RCC 7860 (cell line): ENCODE data around the gene SHISAL2A.

Experiments
- DNase-seq: peaks from one replicate; pipeline ENCODE4 v3.0.0-alpha.2; 2015; ENCODE audit warnings: low spot score
- FAIRE-seq: peaks from 2 replicates; lab custom pipeline; 2012; peaks lifted over from hg19 to GRCh38; lab: Jason Lieb, UNC

SHISAL2A gene

DNA sequence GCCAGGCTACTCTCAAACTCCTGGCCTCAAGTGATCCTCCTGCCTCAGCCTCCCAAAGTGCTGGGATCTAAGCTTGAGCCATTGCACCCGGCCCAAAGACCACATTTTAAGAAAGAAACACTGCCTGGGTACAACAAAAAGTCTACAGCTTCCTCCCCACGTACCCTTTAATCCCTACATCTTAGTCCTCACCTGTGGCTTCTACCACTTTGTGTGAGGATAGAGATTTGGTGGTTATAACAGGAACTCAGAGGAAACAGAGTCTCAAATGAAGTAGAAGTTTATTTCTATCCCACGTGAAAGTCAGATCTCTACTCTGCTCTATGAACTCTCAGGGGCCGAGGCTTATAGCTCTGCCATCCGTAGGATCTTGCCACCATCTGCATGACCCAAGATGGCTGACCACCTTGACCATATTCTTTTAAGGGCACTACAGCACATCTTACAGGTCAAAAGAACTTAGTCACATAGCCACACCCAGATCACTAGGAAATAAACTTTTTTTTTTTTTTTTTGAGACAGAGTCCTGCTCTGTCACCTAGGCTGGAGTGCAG is 17.4 kb upstream of the SHISAL2A start:
- DNase-seq (no peak), FAIRE-seq (no peak)

DNA sequence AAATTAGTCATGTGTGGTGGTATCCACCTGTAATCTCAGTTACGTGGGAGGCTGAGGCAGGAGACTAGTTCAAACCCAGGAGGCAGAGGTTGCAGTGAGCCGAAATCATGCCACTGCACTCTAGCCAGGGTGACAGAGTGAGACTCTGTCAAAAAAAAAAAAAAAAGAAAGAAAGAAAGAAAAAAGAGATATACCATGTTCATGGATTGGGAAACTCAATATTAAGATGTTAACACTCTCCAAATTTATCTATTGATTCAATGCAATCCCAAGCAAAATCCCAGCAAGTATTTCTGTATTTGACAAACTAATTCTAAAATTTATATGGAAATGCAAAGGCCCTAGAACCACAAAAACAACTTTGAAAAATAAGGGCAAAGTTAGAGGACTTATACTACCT is 11.0 kb upstream of the SHISAL2A start:
- no peak for FAIRE-seq
- DNase-seq, result no peak

DNA sequence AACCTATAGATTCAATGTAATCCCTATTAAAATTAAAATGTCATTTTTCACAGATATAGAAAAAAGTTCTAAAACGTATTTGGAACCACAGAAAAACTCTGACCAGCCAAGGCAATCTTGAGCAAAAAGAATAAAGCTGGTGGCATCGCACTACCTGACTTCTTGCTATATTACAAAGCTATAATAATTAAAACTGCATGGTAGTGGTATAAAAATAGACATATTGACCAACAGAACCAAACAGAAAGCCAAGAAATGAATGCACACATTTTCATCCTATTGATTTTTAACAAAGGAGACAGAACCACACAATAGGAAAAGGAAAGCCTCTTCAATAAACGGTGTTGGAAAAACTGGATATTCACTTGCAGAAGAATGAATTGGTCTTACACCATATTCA is 9.2 kb upstream of the SHISAL2A start:
- FAIRE-seq (no peak), DNase-seq (no peak)

DNA sequence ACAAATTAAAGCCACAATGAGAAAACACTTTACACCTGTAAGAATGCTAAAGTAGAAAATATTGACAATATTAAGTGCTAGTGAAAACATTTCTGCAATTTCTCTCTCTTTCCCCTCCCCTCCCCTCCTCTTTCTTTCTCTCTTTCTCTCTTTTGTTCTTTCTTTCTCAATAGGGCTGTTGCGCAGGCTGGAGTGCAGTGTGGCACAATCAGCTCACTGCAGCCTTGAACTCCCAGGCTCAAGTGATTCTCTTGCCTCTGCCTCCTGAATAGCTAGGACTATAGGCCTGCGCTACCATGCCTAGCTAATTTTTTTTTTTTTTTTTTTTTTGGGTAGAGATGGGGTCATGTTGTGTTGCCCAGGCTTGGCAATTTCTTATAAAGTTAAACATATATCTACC is 5.9 kb upstream of the SHISAL2A start:
- no peak for FAIRE-seq
- no peak for DNase-seq

DNA sequence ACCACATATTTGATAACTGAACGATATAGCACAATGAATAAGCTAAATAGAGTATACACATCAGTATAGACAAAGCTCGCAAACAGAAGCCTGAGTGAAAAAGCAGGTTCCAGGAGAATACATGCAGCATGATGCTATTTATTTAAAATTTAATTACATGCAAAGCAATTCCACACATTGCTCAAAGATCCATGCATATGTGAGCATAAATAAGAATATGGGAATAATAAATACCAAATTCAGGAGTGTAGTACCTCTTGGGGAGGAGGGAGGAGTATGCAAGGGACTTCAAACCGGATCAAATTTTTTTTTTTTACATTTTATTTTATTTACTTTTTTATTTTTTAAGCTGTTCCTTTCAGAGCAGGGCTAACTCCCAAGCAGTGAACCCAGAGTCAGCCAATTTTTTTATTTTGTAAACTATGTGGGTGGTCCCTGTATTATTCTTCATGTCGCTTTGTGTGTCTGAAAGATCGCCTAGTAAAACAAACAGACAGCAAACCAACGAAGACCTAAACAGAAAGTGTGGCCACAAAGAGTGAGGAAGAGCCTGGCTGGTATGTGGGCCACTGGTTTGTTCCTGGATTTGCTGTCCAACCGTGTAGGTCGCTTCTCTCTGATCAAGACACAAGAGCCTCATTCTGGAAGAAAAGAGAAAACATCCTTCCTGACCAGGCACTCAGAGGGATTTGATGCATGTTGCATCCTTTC is 4.2 kb upstream of the SHISAL2A start:
- no peak for FAIRE-seq
- no peak for DNase-seq

DNA sequence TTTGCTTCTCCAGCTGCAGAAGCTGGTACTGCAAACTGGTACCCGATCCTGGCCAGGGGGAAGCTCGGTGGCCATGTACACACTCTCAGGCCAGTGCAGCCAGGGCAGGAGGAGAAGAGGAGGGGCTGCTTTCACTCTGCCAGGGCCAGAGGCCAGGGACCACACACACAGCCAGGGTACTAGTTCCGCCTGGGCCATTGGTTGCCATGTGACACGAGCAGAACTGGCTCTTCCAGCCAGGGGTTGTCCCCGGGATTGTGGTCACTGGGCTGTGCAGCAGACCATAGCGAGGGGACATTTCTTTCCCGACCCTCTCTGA is 3.7 kb upstream of the SHISAL2A start:
- DNase-seq, result peak; percentile 39
- no peak for FAIRE-seq

DNA sequence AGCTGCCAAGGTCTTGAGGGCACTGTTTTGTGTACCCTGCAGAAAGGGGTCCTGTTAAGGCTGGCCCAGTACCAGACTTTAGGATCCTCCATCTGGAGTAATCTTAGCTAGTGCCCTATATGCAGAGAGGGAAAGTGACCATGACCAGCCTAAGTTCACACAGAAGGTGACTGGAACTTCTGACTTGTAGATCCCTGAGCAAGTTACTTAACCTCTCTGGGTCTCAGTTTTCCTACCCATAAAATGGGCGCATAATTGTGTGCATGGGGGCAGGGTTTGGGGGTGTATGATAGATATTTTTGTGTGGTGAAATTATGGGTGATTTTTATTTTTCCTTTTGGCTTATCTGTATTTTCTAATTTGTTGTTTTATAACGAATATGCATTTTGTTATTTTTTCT is 3.3 kb upstream of the SHISAL2A start:
- DNase-seq (no peak), FAIRE-seq (no peak)

DNA sequence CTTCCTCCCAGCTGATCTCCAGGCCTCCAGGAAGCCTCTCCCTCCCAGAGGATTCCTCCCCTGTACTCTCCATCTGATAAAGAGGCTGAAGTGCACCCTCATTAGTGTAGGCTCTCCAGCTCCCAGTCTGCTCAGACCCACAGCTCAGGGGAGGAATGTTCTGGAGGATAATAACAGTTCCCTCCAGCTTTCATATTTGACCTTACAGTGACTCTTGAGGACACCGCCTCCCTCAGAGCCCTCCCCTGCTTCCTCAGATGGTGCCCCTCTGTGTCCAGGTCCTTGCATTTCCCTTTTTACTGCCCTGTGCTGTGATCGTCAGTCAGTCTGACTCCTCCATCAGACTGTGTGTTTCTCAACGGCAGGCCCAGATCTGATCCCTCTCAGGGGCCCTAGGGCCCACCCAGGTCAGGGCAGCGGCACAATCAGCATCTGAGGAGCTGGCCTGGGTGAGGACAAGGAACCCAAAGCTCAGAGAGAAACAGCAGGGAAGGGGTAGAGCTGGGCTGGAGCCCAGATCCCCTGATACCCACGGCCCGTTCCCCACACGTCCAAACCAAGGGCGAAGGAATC is 1.1 kb upstream of the SHISAL2A start:
- no peak for FAIRE-seq
- DNase-seq, result no peak

DNA sequence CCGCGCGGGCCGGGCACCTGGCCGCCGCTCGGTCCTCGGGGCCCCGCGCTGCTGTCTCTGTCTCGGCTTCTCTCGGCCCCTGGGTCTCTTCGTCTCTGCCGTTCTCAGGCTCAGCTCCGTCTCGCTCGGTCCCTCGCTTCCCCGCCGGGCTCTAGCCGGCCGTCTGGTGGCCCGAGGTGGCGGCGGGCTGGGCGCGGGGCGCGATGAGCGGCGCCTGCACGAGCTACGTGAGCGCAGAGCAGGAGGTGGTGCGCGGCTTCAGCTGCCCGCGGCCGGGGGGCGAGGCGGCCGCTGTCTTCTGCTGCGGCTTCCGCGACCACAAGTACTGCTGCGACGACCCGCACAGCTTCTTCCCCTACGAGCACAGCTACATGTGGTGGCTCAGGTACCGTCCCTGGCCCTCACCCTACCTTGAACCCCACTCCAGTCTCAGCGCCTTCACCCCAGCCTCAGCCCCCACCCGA is 355 bp downstream of the SHISAL2A start:
- DNase-seq, result no peak

DNA sequence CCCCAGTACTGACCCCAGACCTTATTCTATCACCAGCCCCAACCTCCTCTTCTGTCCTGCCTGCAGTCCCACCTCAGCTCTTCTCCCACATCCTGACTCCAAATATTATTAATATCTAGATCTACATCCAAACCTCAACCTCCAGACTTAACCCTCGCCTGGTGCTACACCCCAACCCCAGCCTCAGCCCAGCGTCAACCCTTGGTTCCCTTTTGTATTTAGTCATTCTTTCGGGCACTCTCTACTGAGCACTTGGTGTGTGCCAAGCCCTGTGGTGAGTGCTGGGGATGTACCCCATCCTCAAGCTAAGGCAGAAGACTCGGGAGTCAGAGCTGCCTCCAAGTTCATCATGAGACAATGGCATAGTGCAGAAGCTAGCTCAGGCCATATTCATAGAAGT is 1.1 kb downstream of the SHISAL2A start:
- FAIRE-seq (no peak), DNase-seq (no peak)

More for the DNA sequence above, 355 bp downstream of the SHISAL2A start:
- no peak for FAIRE-seq

DNA sequence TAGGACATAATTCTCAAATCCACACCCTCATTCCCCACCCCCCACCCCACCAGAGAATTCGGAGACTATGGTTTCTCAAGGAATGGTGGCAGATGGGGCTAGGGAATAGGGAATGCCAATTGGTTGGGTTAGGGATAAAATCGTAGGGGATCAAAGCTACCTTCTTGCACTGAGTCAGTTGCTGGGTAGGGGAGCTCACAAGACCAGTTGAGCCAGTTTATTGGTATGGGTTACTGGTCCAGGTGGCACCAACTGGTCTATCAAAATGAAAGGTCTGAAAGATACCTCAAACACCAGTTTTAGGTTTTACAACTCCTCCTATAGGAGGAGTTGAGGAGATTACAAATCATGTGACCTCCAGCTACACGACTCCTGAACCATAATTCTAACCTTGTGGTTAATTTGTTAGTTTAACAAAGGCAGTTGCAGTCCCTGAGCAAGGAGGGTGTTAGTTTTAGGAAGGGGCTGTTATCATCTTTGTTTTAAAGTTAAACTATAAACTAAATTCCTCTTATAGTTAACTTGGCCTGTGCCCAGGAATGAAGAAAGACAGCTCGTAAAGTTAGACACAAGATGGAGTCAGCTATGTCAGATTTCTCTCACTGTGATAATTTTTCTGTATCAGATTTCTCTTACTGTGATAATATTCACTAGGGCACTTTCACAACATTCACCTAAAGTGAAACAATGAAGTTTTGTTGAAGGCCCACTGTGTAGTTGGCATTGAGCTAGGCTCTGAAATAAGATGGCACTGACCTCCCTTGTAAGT is 2.5 kb downstream of the SHISAL2A start:
- FAIRE-seq, result no peak
- no peak for DNase-seq

DNA sequence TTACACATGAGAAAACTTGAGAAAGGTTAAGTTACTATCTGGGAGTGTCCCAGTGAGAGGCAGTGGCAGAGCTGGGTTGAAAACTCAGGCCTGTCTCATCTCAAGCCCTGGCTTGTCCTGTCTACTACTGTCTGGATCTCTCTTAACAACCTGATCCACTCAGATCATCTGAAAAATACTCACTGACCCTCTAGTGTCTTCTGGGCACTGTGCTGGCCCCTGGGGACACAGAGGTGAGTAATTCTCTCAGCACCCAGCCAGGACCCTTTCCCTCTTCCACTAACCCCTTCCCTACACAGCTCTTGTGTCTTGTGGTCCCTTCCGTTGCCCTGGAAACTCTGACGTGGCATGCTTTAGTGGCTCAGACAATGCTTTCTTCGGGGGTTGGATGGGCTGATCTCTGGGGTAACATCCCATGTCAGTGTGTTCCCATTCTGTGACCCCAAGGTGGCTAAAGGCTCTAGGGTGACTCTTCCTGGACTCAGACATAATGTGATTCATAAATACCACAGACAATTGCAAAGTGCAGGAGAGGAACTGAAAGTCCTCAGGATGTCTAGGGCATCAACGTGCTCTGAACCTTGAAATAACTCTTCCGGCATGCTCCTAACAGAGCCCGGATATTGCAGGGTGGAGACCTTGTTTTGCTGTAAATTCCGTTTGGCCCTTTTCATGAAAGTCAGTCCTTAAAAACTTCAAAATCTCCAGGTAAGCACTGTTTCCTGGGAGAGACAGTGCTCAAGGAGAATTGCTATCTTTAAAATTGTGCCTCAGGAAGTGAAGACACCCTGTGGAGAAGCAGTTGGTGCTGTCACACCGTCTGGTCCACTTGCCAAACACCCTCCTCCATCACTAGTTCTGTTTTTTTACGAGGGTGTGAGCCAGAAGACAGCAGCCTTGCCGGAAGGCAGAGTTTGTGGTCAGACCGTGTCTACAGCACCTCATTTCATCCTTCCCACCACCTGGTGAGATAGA is 4.0 kb downstream of the SHISAL2A start:
- no peak for FAIRE-seq
- no peak for DNase-seq

DNA sequence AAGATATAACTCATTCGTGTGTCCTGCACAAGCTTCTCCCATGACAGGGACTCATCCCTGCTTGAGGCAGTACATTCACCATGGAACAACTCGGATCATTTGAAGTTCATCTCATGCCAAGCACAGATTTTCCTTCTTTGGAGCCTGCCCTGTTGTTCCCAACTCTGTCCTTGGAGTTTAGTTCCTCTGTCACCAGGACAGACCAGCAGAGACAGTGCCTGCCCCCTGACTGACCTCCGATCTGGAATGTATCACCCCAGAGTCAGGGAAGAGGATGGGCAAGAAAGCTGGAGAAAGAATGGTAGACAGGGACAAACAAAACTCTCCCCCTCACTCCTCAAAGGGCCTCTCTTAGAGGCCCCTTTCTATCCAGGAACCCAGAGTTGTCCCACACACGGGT is 5.0 kb downstream of the SHISAL2A start:
- FAIRE-seq (no peak), DNase-seq (no peak)

DNA sequence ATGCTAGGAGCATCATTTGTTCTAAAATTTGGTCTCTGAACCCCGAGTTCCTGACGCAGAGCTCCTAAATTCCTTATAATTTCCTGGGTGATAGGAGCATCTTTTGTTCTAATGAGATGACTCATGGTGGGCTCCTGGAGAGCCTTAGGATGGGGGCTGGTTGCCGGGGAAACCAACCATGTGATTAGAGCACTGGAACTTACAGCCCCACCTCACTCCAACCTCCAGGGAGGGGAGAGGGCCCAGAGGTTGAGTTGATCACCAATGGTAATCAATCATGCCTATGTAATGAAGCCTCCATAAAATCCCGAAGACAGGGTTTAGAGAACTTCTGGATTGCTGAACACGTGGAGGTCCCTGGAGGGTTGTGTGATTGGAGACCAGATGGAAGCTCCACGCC is 7.7 kb downstream of the SHISAL2A start:
- DNase-seq (no peak), FAIRE-seq (no peak)

DNA sequence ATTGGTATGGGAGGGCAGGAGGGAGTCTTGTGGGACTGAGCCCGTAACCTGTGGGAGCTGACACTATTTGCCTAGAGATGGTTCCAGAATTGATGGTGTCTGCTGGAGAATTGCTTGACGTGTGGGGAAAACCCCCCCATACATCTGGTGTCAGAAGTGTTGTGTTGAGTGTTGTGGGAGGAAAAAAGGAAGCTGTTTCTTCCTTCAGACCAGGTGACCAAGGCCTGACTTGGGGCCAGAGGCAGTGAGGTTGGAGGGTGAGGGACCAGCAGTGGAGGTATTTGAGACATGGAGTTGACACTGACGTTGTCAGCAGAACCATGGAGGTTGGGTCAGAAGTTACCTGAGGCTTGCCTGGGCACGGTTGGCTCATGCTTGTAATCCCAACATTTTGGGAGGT is 8.3 kb downstream of the SHISAL2A start:
- FAIRE-seq (no peak), DNase-seq (no peak)

DNA sequence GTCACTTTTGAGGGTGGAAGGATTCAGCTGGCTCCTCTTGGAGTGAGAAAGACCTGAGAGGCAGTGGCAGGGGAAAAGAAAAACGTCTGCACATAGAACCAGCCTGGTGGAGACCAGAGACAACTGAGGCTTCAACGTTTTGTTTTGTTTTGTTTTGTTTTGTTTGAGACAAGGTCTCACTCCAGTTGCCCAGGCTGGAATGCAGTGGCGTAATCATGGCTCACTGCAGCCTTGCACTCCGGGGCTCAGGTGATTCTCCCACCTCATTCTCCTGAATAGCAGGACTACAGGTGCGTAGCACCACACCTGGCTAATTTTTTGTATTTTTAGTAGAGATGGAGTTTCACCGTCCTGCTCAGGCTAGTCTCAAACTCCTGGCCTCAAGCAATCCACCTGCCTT is 12.3 kb downstream of the SHISAL2A start:
- FAIRE-seq (no peak), DNase-seq (no peak)

DNA sequence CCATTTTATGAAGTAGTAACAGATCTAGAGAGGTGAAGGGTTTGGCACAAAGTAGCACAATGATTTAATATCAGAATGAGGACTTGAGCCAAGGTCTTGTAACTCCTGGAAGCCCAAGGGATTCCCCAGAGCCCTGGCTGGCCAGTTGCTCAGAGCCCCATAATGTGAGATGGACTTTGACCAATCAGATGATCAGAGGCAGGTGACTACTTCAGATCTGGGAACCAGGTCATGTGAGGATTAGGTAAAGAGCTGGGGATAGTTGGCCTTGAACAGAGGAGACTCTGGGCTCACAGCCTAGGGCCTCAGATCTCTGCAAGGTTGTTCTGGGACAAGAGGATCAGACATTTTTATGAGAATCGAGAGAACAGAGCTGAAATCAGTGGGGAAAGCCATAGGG is 18.9 kb downstream of the SHISAL2A start:
- no peak for DNase-seq
- FAIRE-seq, result no peak

DNA sequence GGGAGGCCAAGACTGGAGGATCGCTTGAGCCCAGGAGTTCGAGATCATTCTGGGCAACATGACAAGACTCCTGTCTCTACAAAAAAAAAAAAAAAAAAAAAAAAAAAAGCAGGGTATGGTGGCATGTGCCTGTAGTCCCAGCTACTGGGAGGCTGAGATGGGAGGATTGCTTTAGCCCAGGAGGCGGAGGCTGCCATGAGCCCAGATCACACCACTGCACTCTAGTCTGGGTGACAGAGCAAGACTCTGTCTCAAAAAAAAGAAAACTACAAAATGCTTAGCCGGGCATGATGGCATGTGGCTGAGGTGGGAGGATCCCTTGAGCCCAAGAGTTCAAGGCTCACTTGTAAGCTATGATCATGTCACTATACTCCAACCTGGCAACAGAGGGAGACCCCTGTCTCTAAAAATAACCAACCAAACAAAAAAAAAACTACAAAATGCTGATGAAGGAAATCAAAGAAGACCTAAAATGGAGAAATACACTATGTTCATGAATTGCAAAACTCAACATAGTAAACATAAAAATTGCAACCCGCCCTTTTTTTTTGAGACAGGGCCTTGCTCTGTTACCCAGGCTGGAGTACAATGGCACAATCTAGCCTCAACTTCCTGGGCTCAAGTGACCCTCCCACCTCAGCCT is 20.4 kb downstream of the SHISAL2A start:
- DNase-seq, result no peak
- no peak for FAIRE-seq

DNA sequence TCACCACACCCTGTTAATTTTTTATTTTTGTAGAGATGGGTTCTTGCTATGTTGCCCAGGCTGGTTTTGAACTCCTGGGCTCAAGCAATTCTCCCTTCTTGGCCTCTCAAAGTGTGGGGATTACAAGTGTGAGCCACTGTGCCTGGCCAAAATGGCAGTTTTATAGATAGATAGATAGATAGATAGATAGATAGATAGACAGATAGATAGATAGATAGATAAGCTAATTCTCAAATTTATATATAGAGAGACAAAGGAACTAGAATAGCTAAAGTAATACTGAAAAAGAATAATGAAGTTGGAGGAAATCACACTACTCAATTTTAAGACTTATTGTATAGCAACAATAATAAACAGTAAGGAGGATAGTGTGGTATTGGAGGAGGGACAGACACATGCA is 21.1 kb downstream of the SHISAL2A start:
- no peak for FAIRE-seq
- no peak for DNase-seq

DNA sequence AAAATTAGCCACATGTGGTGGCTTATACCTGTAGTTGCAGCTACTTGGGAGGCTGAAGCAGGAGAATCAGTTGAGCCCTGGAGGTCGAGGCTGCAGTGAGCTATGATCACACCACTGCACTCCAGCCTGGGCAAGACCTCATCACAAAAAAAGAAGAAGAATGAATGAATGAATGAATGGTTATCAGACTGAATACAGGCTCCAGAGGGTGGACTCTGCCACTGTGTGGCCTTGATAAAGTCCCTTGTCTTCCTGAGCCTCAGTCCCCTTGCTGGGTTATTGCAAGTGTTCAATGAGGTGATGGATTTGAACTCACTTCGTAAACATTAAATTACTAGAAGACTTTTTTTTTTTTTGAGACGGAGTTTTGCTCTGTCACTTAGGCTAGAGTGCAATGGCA is 24.7 kb downstream of the SHISAL2A start:
- FAIRE-seq (no peak), DNase-seq (no peak)
